GM13976 (cell line): ENCODE measurements around the gene TMEM163.

Experiments
- DNase-seq: peaks from one replicate; pipeline ENCODE4 v3.0.0; 2012; ENCODE audit warnings: low spot score
- CTCF ChIP-seq: IDR thresholded peaks from 2 replicates; pipeline ENCODE4 v1.5.1; 2012; ENCODE audit warnings: borderline replicate concordance, mild to moderate bottlenecking; ENCODE audit not compliant: insufficient read depth; ENCODE audit errors: extremely low read depth, missing control alignments, control extremely low read depth
- in situ Hi-C: fragments of 300-500 bp; cut with MboI; formaldehyde crosslinking; loops from one replicate; pipeline ENCODE4 v1.12.0; 2022; ENCODE audit warnings: low sequenced_read_pairs, mixed read lengths, inconsistent platforms; ENCODE audit not compliant: unreplicated experiment

TMEM163 gene

DNA sequence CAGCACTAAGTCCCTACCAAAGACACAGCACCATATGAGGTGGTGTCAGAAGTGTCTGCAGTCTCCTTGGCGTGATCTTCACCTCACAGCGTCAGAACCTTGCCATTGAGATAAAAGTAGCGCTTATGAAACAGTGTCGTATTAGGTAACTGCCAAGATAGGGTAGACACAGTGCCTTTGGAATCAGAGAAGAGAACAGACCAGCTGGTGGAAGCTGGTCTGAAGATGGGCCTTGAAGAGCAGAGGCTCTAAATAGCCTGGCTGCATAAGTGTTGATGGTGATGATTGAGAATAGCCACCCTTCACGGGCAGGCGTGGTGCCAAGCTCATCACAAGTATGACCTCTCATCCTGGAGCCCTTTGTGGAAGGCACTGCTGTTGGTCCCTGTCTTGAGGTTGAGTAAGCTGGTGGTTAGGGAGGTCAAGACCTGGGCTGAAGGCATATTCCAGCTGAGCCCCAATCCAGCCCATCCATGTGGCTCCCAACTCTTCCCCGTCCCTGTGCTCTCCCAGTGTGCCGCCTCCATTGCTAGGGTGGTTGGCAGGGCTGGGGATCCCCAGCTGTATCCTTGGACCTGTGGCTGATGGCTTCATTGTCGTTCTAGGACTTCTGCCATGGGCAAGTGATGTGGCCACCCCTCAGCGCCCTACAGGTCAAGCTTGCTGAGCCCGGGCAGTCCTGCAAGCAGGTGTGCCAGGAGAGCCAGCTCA, 277.5 kb downstream of the TMEM163 start:
- DNase-seq, result peak; percentile 6
- no peak for TF ChIP-seq CTCF
- in situ Hi-C loops, result no loop called here

DNA sequence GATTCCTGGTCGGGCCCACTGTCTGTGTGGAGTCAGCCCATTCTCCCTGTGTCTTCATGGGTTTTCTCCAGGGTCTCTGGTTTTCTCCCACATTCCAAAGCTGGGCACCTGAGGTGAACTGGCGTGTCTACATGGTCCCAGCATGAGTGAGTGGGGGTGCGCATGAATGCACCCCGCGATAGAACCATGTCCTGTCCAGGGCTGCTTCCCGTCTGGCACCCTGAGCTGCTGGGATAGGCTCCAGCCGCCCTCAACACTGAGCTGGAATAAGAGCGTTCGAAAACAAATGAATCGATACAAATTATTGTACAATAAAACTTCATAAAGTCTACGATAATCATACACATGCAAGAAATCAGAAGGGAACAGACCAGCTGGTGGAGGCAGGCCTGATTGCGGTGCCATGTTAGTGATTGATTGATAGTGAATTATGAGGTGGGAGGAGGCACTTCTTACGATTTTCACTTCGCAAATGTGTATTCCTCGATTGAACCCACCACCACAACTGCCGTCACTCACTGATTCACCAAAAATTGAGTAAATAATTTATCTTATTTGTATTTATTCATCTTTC, 278.4 kb downstream of the TMEM163 start:
- DNase-seq, result peak; percentile 4

DNA sequence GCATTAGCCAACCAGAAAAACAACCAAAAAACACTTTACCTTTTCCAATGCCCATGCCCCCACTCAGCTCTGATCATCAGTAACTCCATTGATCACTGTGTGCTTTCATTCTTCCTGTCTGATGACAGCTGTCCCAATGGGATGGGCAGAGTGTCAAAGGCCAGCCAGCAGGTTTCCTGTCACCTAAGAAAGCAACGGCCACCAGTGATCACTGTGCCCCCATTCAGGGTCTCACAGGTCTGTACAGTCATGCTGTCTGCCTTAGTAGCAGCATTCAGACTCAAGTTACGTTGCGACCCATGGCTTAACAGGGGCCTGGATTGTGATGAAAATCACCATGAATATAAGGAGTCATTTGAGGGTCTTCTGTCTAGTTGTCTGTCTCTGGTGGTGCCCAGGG, 280.4 kb downstream of the TMEM163 start:
- in situ Hi-C loops, result no loop called here
- TF ChIP-seq CTCF, result no peak
- DNase-seq, result no peak

More for the DNA sequence above, 278.4 kb downstream of the TMEM163 start:
- in situ Hi-C loops, result no loop called here
- no peak for TF ChIP-seq CTCF

- in situ Hi-C loops, result no loop called here
- TF ChIP-seq CTCF, result no peak
- peak; percentile 5 for DNase-seq
These were observed 282.1 kb downstream of the TMEM163 start for GRCh38 chr2:134436706-134437105.

DNA sequence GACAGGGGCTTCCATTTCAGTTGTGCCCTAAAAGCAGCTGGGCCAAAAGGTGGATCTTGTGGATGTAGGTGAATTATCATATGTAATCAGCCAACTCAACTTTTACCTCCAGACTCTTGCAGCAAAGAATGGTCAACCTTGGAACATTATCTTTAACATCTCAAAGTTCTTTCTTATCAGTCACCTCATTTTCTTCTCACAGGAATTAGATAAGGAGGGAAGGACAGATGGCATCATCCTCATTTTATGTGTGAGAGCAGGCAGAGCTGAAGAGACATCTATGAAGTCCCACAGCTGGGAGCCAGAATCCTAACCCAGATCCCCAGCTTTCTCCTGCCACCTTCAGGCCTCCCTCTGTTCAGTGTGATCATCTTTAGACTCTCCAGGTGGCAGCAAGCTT, 282.9 kb downstream of the TMEM163 start:
- no peak for TF ChIP-seq CTCF
- no peak for DNase-seq
- in situ Hi-C loops, result no loop called here

DNA sequence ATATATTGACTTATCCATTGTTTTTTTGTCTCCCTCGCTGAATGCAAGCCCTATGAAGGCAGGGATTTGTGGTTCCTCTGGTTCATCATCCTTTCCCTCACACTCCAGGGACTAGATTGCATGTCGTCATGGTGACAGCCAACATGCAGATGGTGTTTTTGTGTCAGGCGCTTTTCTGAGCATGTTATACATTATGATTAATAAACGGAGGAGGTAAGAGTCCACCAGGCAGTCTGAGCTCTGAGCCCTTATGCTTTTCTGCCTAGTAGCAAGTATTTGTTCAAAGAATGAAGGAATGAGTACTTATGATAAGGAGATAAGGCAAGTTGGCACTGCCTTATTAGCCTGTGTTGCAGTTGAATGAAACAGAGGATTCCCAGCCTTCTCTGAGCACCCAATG, 283.3 kb downstream of the TMEM163 start:
- in situ Hi-C loops, result no loop called here
- no peak for TF ChIP-seq CTCF
- DNase-seq, result no peak
